ENCODE results near the gene GPATCH8. TPM values are rescaled to one million over a fixed set of nuclear protein-coding genes. Genes with fewer than 3 reads are reported as not detected.

Gene GPATCH8
- total RNA-seq, 1 experiment from 2014 or later, result 51.5 TPM

DNA sequence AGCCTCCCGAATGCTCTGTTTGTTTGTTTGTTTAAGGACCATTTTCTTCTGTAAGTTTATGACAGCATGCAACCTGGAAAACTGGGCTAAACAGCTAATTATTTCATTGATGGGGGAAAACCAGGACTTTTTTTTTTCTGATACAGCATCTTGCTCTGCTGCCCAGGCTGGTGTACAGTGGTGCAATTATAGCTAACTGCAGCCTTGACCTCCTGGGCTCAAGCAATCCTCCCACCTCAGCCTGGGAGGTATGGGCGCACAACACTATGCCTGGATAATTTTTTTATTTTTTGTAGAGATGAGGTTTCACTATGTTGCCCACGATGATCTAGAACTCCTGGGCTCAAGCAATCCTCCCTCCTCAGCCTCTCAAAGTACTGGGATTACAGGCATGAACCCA lies 37.3 kb downstream of the GPATCH8 start:
- Histone ChIP-seq H2AK5ac (ENCODE audit: insufficient read length, low read length) (no peak overlapping the region), H3K27me3 (ENCODE audit: insufficient read depth, low read length) (no peaks in the 10 kb centered on the region), H3K27ac (ENCODE audit: insufficient read length, low read depth, low read length) (no peak overlapping the region), H3K4ac (ENCODE audit: low read depth, low read length) (no peak overlapping the region), H2BK5ac (ENCODE audit: insufficient read length, low read length) (no peak overlapping the region), H3K14ac (ENCODE audit: insufficient read depth, low read length) (no peak overlapping the region), H3K4me1 (ENCODE audit: insufficient read depth, low read length) (no peaks in the 10 kb centered on the region), H2BK20ac (ENCODE audit: low read depth, low read length, poor library complexity, severe bottlenecking) (no peak overlapping the region), H4K8ac (replicated peaks; ENCODE audit: insufficient read length, low read depth, low read length) (no peak overlapping the region), H4K20me1 (ENCODE audit: control insufficient read depth, insufficient read depth, insufficient read length) (no peaks in the 10 kb centered on the region), H3K9me3 (ENCODE audit: control insufficient read depth, low read depth, low read length) (no peaks in the 10 kb centered on the region), H3K23me2 (ENCODE audit: insufficient read length, low read depth, low read length, poor library complexity, severe bottlenecking) (no peaks in the 10 kb centered on the region), H3K18ac (ENCODE audit: insufficient read length, low read depth, low read length) (no peak overlapping the region), H3K4me2 (ENCODE audit: insufficient read depth, insufficient read length, low read length) (no peak overlapping the region), H4K91ac (ENCODE audit: insufficient read length, low read depth, low read length) (no peak overlapping the region), H2BK12ac (ENCODE audit: insufficient read length, low read depth, low read length) (no peak overlapping the region), H2BK15ac (ENCODE audit: low read depth, low read length) (no peak overlapping the region), H3K9ac (ENCODE audit: extremely low read depth, insufficient read length, low read length) (no peak overlapping the region), H3K79me1 (ENCODE audit: insufficient read depth, low read depth, low read length, poor library complexity, severe bottlenecking) (peaks cover 10% of the 10 kb centered on the region), H3T11ph (ENCODE audit: low read length) (no peak overlapping the region), H4K5ac (ENCODE audit: insufficient read length, low read depth, low read length) (no peak overlapping the region), H2BK120ac (ENCODE audit: low read depth, low read length, poor library complexity, severe bottlenecking) (no peak overlapping the region), H3K79me2 (ENCODE audit: insufficient read depth, low read length) (peaks cover 2% of the 10 kb centered on the region; the same call in 1 of the 2 replicates), H2AFZ (ENCODE audit: low read length) (no peak overlapping the region), H3K56ac (ENCODE audit: insufficient read length, low read depth, low read length) (no peak overlapping the region), H3K23ac (ENCODE audit: insufficient read length, low read depth, low read length) (no peak overlapping the region)
- WGBS (ENCODE audit: extremely low coverage, insufficient read length, low lambda C conversion rate), result no CpG with 5 or more reads among the region's 3 CpGs
- DNase-seq, result no peak
- H3K27me3 Mint-ChIP-seq (ENCODE audit: low read depth), result no peaks in the 10 kb centered on the region
- H3K4me1 Mint-ChIP-seq, result peaks cover 8 to 14% of the 10 kb centered on the region in 2 experiments; a peak in 3 of 4 replicates
- no peak overlapping the region for H3K27ac Mint-ChIP-seq
- no peaks in the 10 kb centered on the region for H3K9me3 Mint-ChIP-seq
- H3K4me3 Mint-ChIP-seq, result no peak overlapping the region
- H3K36me3 Mint-ChIP-seq (ENCODE audit: insufficient read depth in 1 of 3, low read depth in 3 of 3), result peaks cover 0 to 29% (median 25%) of the 10 kb centered on the region in 3 experiments; a peak in 6 of 7 replicates
- TF ChIP-seq, protein P1, sequence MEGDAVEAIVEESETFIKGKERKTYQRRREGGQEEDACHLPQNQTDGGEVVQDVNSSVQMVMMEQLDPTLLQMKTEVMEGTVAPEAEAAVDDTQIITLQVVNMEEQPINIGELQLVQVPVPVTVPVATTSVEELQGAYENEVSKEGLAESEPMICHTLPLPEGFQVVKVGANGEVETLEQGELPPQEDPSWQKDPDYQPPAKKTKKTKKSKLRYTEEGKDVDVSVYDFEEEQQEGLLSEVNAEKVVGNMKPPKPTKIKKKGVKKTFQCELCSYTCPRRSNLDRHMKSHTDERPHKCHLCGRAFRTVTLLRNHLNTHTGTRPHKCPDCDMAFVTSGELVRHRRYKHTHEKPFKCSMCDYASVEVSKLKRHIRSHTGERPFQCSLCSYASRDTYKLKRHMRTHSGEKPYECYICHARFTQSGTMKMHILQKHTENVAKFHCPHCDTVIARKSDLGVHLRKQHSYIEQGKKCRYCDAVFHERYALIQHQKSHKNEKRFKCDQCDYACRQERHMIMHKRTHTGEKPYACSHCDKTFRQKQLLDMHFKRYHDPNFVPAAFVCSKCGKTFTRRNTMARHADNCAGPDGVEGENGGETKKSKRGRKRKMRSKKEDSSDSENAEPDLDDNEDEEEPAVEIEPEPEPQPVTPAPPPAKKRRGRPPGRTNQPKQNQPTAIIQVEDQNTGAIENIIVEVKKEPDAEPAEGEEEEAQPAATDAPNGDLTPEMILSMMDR (conservative IDR thresholded peaks at IDR 0.05), result no peak
